K562 (cell line): ENCODE data around the gene DNAJC1.

Experiments
- ARHGAP35 ChIP-seq: fragments of 450-650 bp; IDR thresholded peaks from 2 replicates; pipeline ENCODE4 v1.6.1; 2018; ENCODE audit not compliant: partially characterized antibody
- CCAR2 ChIP-seq: fragments of 200-400 bp; formaldehyde crosslinking; IDR thresholded peaks from 2 replicates; pipeline ENCODE4 v1.6.1; 2017; ENCODE audit warnings: mild to moderate bottlenecking, low read depth, low read length
- CREBBP ChIP-seq: IDR thresholded peaks from one replicate; pipeline ENCODE4 v1.6.1; 2012; ENCODE audit warnings: low read depth, mild to moderate bottlenecking, control low read depth, inconsistent platforms, low read length
- ELF4 ChIP-seq: fragments of 450-650 bp; formaldehyde crosslinking; IDR thresholded peaks from 2 replicates; pipeline ENCODE4 v1.4.0; 2022; ENCODE audit warnings: missing genetic modification characterization
- MAFF ChIP-seq: IDR thresholded peaks from 2 replicates; pipeline ENCODE4 v1.6.1; 2012; ENCODE audit warnings: low read length, improper control_type of control experiment
- MXI1 ChIP-seq: IDR thresholded peaks from 2 replicates; pipeline ENCODE4 v1.6.1; 2011; ENCODE audit warnings: low read depth, mild to moderate bottlenecking, improper control_type of control experiment, low read length
- RAD21 ChIP-seq, 2 experiments: fragments of 250-450 bp in 1 of 2; fragments of 450-650 bp in 1 of 2; sonication (Bioruptor Pico) in 1 of 2; formaldehyde crosslinking in 1 of 2; IDR thresholded peaks in 1 of 2; conservative IDR thresholded peaks in 1 of 2; 2 replicates each; pipeline versions ENCODE4 v1.4.0 to v1.8.0; 2020 to 2022; ENCODE audit warnings: mild to moderate bottlenecking in 2 of 2, moderate library complexity in 1 of 2
- TBP ChIP-seq: optimal IDR thresholded peaks from 2 replicates; pipeline ENCODE3; 2011; ENCODE audit warnings: low read depth, low read length, improper control_type of control experiment
- ZBTB8A ChIP-seq: fragments of 450-650 bp; IDR thresholded peaks from 2 replicates; pipeline ENCODE4 v1.6.1; 2018; ENCODE audit warnings: mild to moderate bottlenecking, moderate library complexity; ENCODE audit not compliant: partially characterized antibody
- ZNF24 ChIP-seq: fragments of 450-650 bp; IDR thresholded peaks from 2 replicates; pipeline ENCODE4 v1.6.1; 2016
- ZNF77 ChIP-seq: fragments of 250-450 bp; sonication (Bioruptor Pico); IDR thresholded peaks from 2 replicates; pipeline ENCODE4 v1.5.0; 2020
- TF ChIP-seq, protein P1 (sequence below), 2 experiments: IDR thresholded peaks in 1 of 2; conservative IDR thresholded peaks in 1 of 2; 2 replicates each; pipeline ENCODE4 v1.6.1; 2016; ENCODE audit warnings: low read depth in 2 of 2, mild to moderate bottlenecking in 1 of 2, missing compliant biosample characterization in 1 of 2, missing genetic modification characterization in 1 of 2, moderate library complexity in 1 of 2
- TF ChIP-seq, protein P2 (sequence below), 3 experiments: IDR thresholded peaks in 2 of 3; conservative IDR thresholded peaks in 1 of 3; 2 replicates each; pipeline ENCODE4 v1.5.1; 2011 to 2012; ENCODE audit warnings: low read length in 3 of 3, mild to moderate bottlenecking in 3 of 3, control low read depth in 2 of 3, improper control_type of control experiment in 1 of 3, inconsistent platforms in 1 of 3, low read depth in 1 of 3, mixed read lengths in 1 of 3, moderate library complexity in 1 of 3; ENCODE audit not compliant: insufficient read depth in 2 of 3
- TF ChIP-seq, protein P3 (sequence below): fragments of 250-450 bp; sonication (Bioruptor Pico); IDR thresholded peaks from 2 replicates; pipeline ENCODE4 v1.8.0; 2022; ENCODE audit warnings: moderate library complexity, mild to moderate bottlenecking, inconsistent platforms

DNA sequence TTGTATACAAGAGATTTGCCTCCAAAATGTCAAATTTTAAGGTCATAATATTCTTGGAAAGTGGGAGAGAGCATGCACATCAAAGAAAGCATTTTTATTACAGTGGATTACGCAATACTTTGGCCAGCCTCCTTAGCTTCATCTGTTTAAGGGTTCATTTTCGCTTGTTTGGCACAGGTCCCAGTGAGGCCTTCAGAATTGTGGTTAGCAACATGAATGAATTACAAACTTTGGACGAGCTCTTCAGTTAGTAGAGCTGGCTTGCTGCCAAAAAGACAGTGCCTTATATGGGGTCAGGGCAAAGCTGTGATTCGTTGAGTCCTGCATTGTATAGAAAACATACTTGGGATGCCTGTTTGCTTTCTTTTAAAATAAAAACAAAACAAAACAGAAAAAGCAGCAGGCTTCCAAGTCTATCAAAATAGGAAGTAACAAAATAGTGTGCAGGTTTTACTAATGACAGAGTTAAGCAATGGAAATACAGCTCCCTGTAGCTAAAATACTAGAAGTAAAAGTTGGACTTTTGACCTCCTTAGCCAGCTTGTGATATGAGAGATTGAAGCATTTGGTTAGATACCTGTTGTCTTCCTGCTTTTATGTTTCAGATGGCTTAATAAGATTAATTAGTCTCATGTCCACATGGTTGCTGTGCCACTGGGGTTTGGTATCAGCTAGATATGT, 278.7 kb downstream of the DNAJC1 start:
- TF ChIP-seq TBP (no peak), CREBBP (no peak), ZNF77 (CRISPR knock-in tag) (no peak), MXI1 (no peak), RAD21 (CRISPR knock-in tag; conservative IDR thresholded peaks at IDR 0.05 in 1 of 2, IDR thresholded peaks at IDR 0.05 in 1 of 2) (peak in 1 of 2 experiments; percentile 55; a peak in 2 of 4 replicates), MAFF (peak; percentile 8; the same call in 1 of the 2 replicates), CCAR2 (no peak), ZNF24 (0 out of 2 replicates have a peak, but pooled peaks have one; percentile 21), ARHGAP35 (no peak), ELF4 (CRISPR knock-in tag) (no peak), ZBTB8A (no peak)
- TF ChIP-seq, protein P1, sequence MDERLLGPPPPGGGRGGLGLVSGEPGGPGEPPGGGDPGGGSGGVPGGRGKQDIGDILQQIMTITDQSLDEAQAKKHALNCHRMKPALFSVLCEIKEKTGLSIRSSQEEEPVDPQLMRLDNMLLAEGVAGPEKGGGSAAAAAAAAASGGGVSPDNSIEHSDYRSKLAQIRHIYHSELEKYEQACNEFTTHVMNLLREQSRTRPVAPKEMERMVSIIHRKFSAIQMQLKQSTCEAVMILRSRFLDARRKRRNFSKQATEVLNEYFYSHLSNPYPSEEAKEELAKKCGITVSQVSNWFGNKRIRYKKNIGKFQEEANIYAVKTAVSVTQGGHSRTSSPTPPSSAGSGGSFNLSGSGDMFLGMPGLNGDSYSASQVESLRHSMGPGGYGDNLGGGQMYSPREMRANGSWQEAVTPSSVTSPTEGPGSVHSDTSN (CRISPR knock-in tag; IDR thresholded peaks at IDR 0.05; ENCODE audit: low read depth): no peak
- TF ChIP-seq, protein P1 (tag; conservative IDR thresholded peaks at IDR 0.05; ENCODE audit: low read depth): 0 out of 2 replicates have a peak, but pooled peaks have one; percentile 10
- TF ChIP-seq, protein P2, sequence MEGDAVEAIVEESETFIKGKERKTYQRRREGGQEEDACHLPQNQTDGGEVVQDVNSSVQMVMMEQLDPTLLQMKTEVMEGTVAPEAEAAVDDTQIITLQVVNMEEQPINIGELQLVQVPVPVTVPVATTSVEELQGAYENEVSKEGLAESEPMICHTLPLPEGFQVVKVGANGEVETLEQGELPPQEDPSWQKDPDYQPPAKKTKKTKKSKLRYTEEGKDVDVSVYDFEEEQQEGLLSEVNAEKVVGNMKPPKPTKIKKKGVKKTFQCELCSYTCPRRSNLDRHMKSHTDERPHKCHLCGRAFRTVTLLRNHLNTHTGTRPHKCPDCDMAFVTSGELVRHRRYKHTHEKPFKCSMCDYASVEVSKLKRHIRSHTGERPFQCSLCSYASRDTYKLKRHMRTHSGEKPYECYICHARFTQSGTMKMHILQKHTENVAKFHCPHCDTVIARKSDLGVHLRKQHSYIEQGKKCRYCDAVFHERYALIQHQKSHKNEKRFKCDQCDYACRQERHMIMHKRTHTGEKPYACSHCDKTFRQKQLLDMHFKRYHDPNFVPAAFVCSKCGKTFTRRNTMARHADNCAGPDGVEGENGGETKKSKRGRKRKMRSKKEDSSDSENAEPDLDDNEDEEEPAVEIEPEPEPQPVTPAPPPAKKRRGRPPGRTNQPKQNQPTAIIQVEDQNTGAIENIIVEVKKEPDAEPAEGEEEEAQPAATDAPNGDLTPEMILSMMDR (IDR thresholded peaks at IDR 0.05 in 2 of 3, conservative IDR thresholded peaks at IDR 0.05 in 1 of 3; ENCODE audit: insufficient read depth in 2 of 3, low read depth in 1 of 3, low read length in 3 of 3): no peak
- TF ChIP-seq, protein P3, sequence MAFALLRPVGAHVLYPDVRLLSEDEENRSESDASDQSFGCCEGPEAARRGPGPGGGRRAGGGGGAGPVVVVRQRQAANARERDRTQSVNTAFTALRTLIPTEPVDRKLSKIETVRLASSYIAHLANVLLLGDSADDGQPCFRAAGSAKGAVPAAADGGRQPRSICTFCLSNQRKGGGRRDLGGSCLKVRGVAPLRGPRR (CRISPR knock-in tag): no peak
